Adipose tissue (tissue), 3 donors: ENCODE data around the gene PRDX2. TPM values are rescaled to one million over a fixed set of nuclear protein-coding genes. Genes with fewer than 3 reads are reported as not detected.
"Not testable (repeated sequence)": the region's sequence is repeated elsewhere in the genome, so short reads cannot be mapped to it uniquely, and the experiment has no call there.

ENCODE experiments used
- H3K27ac ChIP-seq: one replicate; pipeline ENCODE4 v1.5.1; 2013; ENCODE audit warnings: low read depth, low read length
- WGBS, 3 donors: extraction: QIAGEN DNeasy Blood & Tissue Kit; methylation state at CpG; one replicate each; pipeline ENCODE4 v1.1.7; 2013; 5-methylcytosine and 5-hydroxymethylcytosine counted together
- polyA plus RNA-seq, 3 donors: library from polyadenylated mRNA; stranded (reverse); fragments of 200-250 nt; gene quantifications; one replicate each; pipeline ENCODE4 v1.2.3, GENCODE V29; 2013
- donor health status: healthy with polysubstance abuse.
- donor health status: Bipolar disorder and iron deficiency.
- donor health status: healthy.

Gene PRDX2
- polyA plus RNA-seq, 3 donors = 159 to 386 (median 207) TPM

GRCh38 chr19:12833738-12834565 lies 32.4 kb upstream of the PRDX2 start:
- H3K27ac ChIP-seq = no peak overlapping the region
- 1% methylated on average over 30 to 82 of the region's 87 CpGs for WGBS, 3 donors

- WGBS, 3 donors = 1 to 2% (median 2%) methylated on average over 3 to 5 of the region's 5 CpGs
- H3K27ac ChIP-seq = no peak overlapping the region
These were observed 31.8 kb upstream of the PRDX2 start for GRCh38 chr19:12833418-12833737.

GRCh38 chr19:12828494-12828893 lies 26.9 kb upstream of the PRDX2 start:
- no peak overlapping the region for H3K27ac ChIP-seq
- 3 to 9% (median 8%) methylated on average over 23 of the region's 23 CpGs for WGBS, 3 donors

- WGBS, 3 donors = 5 to 7% (median 6%) methylated on average over 40 to 46 of the region's 46 CpGs
- H3K27ac ChIP-seq = no peak overlapping the region
These were observed 23.9 kb upstream of the PRDX2 start for GRCh38 chr19:12825254-12826131.

GRCh38 chr19:12821761-12822160 lies 20.2 kb upstream of the PRDX2 start:
- no peak overlapping the region for H3K27ac ChIP-seq
- 86 to 93% (median 93%) methylated on average over 2 of the region's 2 CpGs for WGBS, 3 donors

- 90 to 94% (median 93%) methylated on average over 11 of the region's 11 CpGs for WGBS, 3 donors
- H3K27ac ChIP-seq = not testable (repeated sequence)
These were observed 16.2 kb upstream of the PRDX2 start for GRCh38 chr19:12817810-12818209.

GRCh38 chr19:12817188-12817587 lies 15.6 kb upstream of the PRDX2 start:
- 91 to 97% (median 92%) methylated on average over 6 of the region's 6 CpGs for WGBS, 3 donors
- not testable (repeated sequence) for H3K27ac ChIP-seq

- 89 to 92% (median 92%) methylated on average over 7 of the region's 7 CpGs for WGBS, 3 donors
- no peak overlapping the region for H3K27ac ChIP-seq
These were observed 13.5 kb upstream of the PRDX2 start for GRCh38 chr19:12815088-12815487.

GRCh38 chr19:12806242-12807081 lies 4.9 kb upstream of the PRDX2 start, which contains the start of gene RNASEH2A:
TSS of gene RNASEH2A (plus strand) at chr19:12806584. CDS start at chr19:12806674, 90 bp downstream.
- H3K27ac ChIP-seq = no peak within 1 kb of the TSS
- 4% methylated on average over 63 to 66 of the region's 66 CpGs for WGBS, 3 donors

GRCh38 chr19:12804051-12804450 lies 2.5 kb upstream of the PRDX2 start:
- 91 to 94% (median 93%) methylated on average over 26 of the region's 26 CpGs for WGBS, 3 donors
- H3K27ac ChIP-seq = no peak overlapping the region

GRCh38 chr19:12802267-12803106 lies 887 bp upstream of the PRDX2 start:
- WGBS, 3 donors = 33 to 48% (median 40%) methylated on average over 22 of the region's 22 CpGs
- H3K27ac ChIP-seq = no peak overlapping the region

GRCh38 chr19:12800923-12801465 lies 606 bp downstream of the PRDX2 start:
- no peak overlapping the region for H3K27ac ChIP-seq
- 3 to 14% (median 10%) methylated on average over 35 to 38 of the region's 38 CpGs for WGBS, 3 donors

GRCh38 chr19:12800466-12800770 lies 1.2 kb downstream of the PRDX2 start:
- no peak overlapping the region for H3K27ac ChIP-seq
- 76 to 91% (median 76%) methylated on average over 1 of the region's 1 CpG for WGBS, 3 donors

GRCh38 chr19:12799742-12800465 lies 1.7 kb downstream of the PRDX2 start:
- H3K27ac ChIP-seq = no peak overlapping the region
- 69 to 93% (median 90%) methylated on average over 18 of the region's 18 CpGs for WGBS, 3 donors

- not testable (repeated sequence) for H3K27ac ChIP-seq
- WGBS, 3 donors = 97 to 99% (median 99%) methylated on average over 7 of the region's 7 CpGs
These were observed 4.0 kb downstream of the PRDX2 start for GRCh38 chr19:12797607-12798006.

GRCh38 chr19:12797141-12797587 lies 4.4 kb downstream of the PRDX2 start:
- H3K27ac ChIP-seq = no peak overlapping the region
- WGBS, 3 donors = 92 to 94% (median 94%) methylated on average over 6 of the region's 6 CpGs
